NCI-H69 (cell line): ENCODE data around the gene BTRC.

ENCODE experiments used
- DNase-seq: peaks from one replicate; lab custom pipeline; 2025; lab: John Stamatoyannopoulos, UW

Gene BTRC

DNA sequence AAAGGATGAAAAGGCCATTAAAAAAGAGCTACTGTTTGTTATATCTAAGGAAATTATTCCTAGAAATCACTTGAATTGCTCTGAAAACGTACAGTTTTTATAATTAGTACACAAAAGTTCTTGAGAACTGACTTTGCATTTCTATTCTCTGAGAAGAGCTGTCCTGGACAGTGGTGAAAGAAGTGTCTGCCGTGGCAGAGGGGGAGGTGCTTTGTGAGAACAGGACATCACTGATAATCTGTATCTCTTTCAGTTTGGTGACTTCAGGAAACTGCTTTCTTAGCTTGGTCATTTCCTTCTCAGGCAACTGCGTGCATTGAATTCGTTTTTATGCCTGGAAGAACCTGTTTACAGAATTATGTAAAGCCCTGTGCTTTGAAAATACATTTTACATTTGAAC is 182.0 kb downstream of the BTRC start:
- peak; percentile 3 for DNase-seq

DNA sequence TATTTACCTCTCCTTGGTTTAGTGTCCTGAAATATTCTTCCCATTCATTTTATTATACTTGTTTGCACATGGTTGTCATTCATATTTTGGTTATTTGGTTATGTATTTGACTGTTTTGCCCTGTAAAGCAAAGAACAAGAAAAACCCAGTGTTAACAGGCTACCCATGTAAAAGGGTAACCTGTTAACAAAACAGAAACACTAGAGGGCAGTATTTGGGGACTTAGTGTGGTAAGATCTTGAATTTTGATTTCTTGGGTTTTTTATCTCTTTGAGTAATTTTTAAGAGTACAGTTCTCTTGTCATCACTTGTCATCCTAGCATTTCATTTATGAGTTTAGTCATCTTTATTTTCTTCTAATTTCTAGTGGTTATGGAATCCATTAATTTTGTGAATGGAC is 182.8 kb downstream of the BTRC start:
- DNase-seq, result peak; percentile 63

- peak; percentile 90 for DNase-seq
Measured at GRCh38 chr10:101538446-101538845, 184.5 kb downstream of the BTRC start.

GRCh38 chr10:101545898-101546297 is 191.9 kb downstream of the BTRC start:
- peak; percentile 64 for DNase-seq

DNA sequence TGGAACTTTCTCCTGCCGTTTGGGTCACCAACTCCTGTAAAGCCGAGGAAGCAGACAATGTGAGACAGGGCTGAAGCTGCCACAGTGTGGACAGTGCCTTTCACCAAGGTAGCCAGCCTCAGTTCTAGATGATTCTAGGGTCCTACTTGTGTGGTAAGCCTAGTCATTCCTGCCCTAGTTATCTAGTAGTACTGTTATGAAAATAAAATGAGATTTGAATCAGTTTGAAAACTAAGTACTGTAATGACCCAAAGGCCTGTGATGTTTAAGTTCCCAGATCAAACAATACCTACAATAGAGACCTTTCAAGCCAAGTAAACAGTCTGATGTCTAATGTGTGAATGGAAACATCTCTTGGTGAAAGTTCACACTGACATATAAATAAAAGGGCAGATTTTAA is 197.0 kb downstream of the BTRC start:
- no peak for DNase-seq

DNA sequence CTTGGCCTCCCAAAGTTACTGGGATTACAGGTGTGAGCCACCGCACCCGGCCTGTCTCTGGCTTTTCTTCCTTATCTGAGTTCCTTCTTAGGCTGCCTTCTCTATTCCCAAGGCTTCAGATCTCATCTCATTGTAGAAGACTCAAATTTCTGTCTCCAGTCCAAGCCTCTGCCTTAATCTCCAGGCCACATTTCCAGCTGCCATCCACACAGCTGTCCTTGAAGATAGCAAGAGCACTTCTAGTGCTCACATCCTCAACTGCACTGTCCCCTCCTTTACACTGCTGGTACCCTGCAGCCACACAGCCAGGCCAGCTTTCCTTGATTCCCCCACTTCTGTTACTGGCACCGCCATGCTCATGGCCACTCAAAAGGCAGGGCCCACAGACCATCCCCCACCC is 198.5 kb downstream of the BTRC start:
- no peak for DNase-seq

DNA sequence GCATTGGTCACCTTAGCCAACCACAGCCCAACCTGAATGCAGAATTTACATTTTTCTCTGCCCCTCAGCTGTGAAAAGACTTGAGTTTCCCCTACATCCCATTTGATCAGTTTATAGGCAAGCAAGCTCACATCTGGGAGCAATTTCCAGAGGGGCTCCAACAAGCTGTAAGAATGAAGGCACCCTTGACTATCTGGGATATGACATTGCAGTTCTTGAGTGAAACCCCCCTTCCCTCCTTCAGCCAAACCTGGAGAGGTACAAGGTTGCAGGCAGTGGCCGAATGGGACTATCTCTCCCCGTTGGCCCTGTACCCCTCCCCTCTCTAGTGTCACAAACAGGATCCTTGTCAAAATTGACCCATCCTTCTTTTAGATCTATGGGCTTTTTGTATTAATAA is 203.6 kb downstream of the BTRC start:
- no peak for DNase-seq

DNA sequence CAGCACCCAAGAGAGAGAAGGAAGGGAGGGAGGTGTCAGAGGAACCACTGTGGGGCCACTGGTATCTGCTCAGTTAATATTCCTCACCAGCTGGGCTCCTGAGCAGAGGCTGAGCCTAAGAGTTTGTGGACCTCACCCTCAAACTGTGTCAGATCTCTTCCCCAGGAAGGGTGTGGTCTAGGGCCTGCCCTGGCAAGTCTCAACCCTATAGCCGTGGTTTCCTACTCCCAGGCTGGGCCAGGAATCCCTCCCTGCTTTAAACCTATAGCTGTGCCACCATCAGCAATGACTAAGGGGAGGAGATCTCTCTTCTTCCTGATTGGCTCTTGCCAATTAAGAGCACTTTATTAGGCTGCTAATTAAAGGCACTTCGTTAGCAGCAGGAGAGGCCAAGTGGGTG is 204.2 kb downstream of the BTRC start:
- peak; percentile 47 for DNase-seq

DNA sequence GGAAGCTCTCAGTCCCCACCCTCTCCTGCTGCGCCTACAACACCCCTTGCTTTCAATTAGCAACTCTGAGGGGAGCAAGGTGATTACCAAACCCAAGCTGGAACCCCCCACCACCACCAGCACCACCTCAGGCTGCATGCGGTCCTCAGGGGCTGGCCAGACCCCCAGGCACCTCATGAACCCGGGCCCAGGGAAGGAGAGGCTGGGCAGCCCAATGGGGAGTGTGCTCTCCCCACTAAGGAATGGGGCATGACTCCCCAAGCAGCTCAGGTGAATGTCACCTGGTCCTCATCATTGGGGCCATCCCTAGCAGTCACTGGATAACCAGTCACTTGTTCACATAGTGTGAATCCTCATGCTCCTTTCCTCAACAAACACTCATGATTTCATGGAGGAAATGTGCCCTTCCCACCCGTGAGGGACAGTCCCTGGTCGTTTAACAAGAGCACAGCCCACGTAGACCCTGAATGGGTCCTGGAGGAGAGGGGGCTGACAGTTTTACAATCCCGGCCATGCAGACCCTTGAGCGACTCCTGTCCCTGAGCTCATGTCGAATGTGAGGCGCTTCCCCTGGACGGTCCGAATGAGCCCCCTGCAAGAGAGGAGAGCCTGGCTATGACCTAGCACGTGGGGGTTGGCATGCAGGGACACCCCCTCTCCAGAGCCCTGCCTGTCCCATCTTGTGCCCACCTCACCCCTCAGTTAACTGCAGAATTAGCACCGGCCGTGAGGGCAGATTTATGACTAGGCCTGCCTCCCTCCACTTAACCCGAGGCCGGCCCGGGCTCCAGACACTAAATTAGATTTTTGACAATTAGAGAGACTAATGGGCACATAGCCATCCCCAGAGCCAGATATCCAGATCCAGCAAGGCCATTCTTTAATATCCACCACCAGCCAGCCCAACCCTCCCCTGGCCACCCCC is 205.0 kb downstream of the BTRC start:
- peak; percentile 27 for DNase-seq

DNA sequence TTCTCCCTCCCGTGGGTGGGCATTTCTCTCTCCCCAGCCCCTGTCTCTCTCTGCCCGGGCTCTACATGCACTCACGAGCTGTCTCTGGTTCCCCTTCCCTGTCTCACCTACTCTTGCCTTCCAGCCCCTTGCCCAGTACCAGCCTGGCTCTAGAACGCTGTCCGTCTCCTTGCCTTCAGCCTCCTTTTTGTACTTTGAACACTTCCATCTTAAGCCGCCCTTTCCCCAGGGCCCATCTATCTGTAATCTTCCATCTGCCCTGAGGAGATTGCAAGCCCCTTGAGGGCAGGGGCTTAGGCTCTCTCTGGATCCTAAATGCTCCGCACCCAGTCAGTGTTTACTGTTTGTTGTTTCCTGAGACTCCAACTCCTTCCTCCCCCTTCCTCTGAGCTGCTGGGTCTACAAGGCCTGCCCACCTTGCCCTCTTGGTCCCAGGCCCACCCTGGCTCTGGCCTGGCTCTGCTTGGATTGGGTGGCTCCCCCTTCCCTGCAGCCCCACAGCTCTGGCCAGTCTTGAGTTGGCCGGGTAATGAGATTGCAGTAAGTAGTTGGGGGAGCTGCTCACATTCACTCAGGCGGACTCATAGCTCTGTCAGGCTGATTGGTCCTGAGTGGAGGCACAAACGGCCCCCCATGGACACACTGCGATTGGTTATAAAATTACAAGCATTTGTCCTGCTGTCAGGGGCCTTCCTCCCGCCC is 205.8 kb downstream of the BTRC start:
- peak; percentile 33 for DNase-seq

DNA sequence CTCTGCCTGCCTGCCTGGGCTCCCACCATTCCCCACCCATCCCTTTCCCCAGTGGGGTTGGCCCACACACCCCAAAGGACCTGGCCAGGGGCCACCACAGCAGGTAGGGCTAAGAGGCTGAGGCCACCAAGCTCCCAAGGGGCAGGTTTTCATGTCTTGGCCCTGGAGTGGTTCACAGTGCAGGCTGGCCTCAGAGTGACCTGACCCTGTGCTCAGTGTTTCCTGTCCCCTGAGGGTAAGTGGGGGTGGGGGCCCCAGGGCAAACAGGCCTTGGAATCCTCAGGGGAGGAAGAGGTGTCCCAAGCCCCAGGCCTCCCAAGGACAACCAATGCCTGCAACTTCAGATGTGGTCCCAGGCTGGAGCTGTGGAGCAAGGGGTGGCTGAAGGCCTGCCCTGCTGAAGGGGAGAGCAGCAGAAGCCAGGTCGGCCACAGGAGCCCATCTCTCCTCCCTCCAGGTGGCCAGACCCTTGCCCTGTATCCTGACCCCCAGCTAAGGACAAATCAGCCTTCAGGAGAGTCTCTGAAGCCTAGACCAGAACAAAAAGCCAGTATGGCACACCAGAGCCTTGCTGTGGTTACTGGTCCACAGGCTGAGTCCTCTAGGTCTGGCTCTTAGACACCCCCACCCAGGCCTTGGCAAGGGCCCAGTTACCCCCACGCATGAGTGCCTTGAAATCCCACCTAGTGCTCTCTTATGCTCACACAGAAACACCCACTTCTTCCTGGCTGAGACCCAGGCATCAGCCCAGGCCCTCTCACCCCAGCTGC is 206.5 kb downstream of the BTRC start:
- peak; percentile 87 for DNase-seq

GRCh38 chr10:101561068-101561915 is 207.3 kb downstream of the BTRC start:
- DNase-seq, result peak; percentile 90

GRCh38 chr10:101562231-101562630 is 208.3 kb downstream of the BTRC start:
- DNase-seq, result no peak

- no peak for DNase-seq
Measured at GRCh38 chr10:101563007-101563406, 209.0 kb downstream of the BTRC start.

- DNase-seq, result no peak
Measured at GRCh38 chr10:101563497-101564040, 209.6 kb downstream of the BTRC start.

DNA sequence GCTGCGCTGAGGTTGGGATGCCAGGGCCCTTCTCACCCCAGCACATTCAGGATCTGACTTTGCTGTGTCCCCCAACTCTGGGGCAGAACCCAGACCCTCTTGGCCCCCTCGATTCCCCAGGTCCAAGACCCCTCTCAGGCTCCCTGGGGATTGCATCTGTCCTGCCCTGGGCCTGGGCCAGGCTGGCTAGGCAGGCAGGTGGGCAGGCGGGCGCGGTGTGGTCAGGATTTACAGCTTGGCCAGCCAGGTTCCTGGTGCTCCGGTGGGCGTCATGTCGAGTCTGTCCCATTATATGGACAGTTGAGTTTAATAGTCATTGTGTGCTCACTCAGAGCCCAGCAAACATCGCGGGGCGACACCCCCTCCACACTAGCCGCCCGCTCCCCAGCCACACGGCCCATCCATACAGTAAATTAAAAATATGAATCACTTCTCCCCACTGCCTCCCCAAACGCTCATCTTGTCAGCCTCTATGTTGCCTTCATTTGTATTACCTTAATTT is 210.6 kb downstream of the BTRC start:
- DNase-seq, result peak; percentile 74

GRCh38 chr10:101565370-101565900 is 211.5 kb downstream of the BTRC start:
- peak; percentile 28 for DNase-seq

DNA sequence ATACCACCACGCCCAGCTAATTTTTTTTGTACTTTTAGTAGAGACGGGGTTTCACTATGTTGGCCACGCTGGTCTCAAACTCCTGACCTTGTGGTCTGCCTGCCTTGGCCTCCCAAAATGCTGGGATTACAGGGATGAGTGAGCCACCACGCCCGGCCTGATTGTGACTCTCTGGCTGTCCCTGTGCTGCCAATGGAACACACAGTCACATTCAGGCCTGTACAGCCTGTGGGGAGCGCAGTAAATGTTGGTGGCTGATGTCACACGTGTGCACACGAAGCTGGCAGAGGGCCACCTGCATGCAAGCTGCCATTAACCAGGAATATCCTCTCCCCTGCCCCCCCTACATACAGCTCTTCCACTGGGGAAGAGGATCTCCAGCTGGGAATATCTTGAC is 212.0 kb downstream of the BTRC start:
- no peak for DNase-seq

DNA sequence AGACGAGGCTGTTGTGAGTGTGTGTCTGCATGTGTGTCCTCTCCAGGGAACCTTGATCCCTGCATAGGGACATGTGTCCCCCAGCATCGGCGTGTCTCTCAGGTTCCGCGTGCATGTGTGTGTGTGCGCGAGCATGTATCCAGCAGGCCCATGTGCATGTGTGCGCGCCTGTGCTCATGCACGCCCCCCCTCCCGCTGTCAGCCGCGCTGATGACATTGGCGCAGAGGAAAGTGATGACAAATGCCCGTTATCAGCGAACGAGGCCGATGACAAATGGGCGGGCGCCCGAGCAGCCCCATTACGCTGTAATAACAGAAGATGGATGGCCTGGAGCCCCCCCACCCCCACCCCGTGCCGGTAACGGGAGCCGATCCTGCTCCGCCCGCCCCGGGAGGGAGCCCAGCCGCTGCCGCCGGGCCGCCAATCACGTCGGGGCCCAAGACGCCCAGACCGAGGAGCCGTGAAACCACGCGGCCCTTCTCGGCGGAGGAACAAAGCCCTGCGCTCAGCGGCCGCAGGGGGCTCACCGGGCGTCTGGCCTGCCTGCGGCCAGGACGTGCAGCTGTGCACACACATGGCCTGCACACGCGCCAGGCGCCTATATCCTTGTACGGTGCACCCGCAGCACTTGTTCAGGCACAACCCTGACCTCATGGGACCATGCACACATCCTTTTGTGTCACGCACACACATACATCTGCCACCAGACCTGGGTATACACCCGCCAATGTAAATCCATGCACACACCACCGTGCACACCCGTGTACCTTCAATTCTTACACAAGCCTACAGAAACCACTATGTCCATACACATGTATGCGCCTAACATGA is 212.6 kb downstream of the BTRC start:
- peak; percentile 89 for DNase-seq
